Hematopoietic multipotent progenitor cell treated with erythropoietin and hydrocortisone succinate and interleukin-3 and kit ligand, for 17 days (in vitro differentiated cells): ENCODE results near the gene DNAJB5.
A peak's percentile ranks its signal among the peaks of the same experiment; 100 is the strongest.
"Not testable (repeated sequence)": the region's sequence is repeated elsewhere in the genome, so short reads cannot be mapped to it uniquely, and the experiment has no call there.

Experiments
- DNase-seq: peaks from one replicate; pipeline ENCODE4 v3.0.0-alpha.2; 2015; ENCODE audit warnings: low spot score

DNAJB5 gene

GRCh38 chr9:34989003-34989945 is at the start of gene DNAJB5:
Gene DNAJB5, plus strand, starts transcription at chr9:34989745. Its CDS starts 886 bp downstream, at chr9:34990631.
- DNase-seq, result peak; percentile 75

- DNase-seq, result not testable (repeated sequence)
These were observed 49.6 kb upstream of the DNAJB5 start for GRCh38 chr9:34939989-34940388.

GRCh38 chr9:34948451-34948850 is 41.1 kb upstream of the DNAJB5 start:
- DNase-seq, result no peak

GRCh38 chr9:34954225-34954624 is 35.3 kb upstream of the DNAJB5 start:
- no peak for DNase-seq

GRCh38 chr9:34956066-34956465 is 33.5 kb upstream of the DNAJB5 start:
- not testable (repeated sequence) for DNase-seq

- no peak for DNase-seq
These were observed 32.9 kb upstream of the DNAJB5 start for GRCh38 chr9:34956648-34957047.

- no peak for DNase-seq
These were observed 31.8 kb upstream of the DNAJB5 start, which contains the start of gene PHF24 for GRCh38 chr9:34957492-34958410. Gene PHF24, plus strand, starts transcription at chr9:34958285. Its CDS starts 13,014 bp downstream, at chr9:34971299.

GRCh38 chr9:34958411-34958982 is 31.0 kb upstream of the DNAJB5 start:
- DNase-seq, result no peak

- DNase-seq, result no peak
These were observed 30.1 kb upstream of the DNAJB5 start for GRCh38 chr9:34959461-34959860.

GRCh38 chr9:34961574-34962490 is 27.7 kb upstream of the DNAJB5 start:
- no peak for DNase-seq

GRCh38 chr9:34962546-34962945 is 27.0 kb upstream of the DNAJB5 start:
- no peak for DNase-seq

GRCh38 chr9:34963552-34963951 is 26.0 kb upstream of the DNAJB5 start:
- no peak for DNase-seq

GRCh38 chr9:34964458-34964857 is 25.1 kb upstream of the DNAJB5 start:
- DNase-seq, result no peak

- no peak for DNase-seq
These were observed 18.3 kb upstream of the DNAJB5 start for GRCh38 chr9:34971146-34971811.

GRCh38 chr9:34974664-34975063 is 14.9 kb upstream of the DNAJB5 start:
- DNase-seq, result no peak

GRCh38 chr9:34976441-34976840 is 13.1 kb upstream of the DNAJB5 start:
- no peak for DNase-seq

- DNase-seq, result no peak
These were observed 12.6 kb upstream of the DNAJB5 start for GRCh38 chr9:34976992-34977391.

- DNase-seq, result no peak
These were observed 9.3 kb upstream of the DNAJB5 start for GRCh38 chr9:34980181-34980761.

GRCh38 chr9:34982361-34982760 is 7.2 kb upstream of the DNAJB5 start:
- DNase-seq, result no peak

- DNase-seq, result no peak
These were observed 6.3 kb upstream of the DNAJB5 start for GRCh38 chr9:34983209-34983608.
